Neural crest cell (in vitro differentiated cells): ENCODE data around the gene ADGRV1. TPM values are rescaled to one million over a fixed set of nuclear protein-coding genes. Genes with fewer than 3 reads are reported as not detected.

ENCODE experiments used
- DNase-seq: peaks from one replicate; pipeline ENCODE4 v3.0.0; 2021; ENCODE audit warnings: low read depth, mixed read lengths, low spot score
- H3K27ac Mint-ChIP-seq: one replicate; pipeline ENCODE4 v1.8.0; 2021; ENCODE audit warnings: mild to moderate bottlenecking, mixed read lengths; ENCODE audit not compliant: unreplicated experiment
- H3K27me3 Mint-ChIP-seq: 2 replicates; pipeline ENCODE4 v1.8.0; 2021; ENCODE audit warnings: low read depth, mild to moderate bottlenecking, mixed read lengths
- H3K36me3 Mint-ChIP-seq: 2 replicates; pipeline ENCODE4 v1.8.0; 2021; ENCODE audit warnings: low read depth, mild to moderate bottlenecking, mixed read lengths
- H3K4me1 Mint-ChIP-seq: 2 replicates; pipeline ENCODE4 v1.8.0; 2021; ENCODE audit warnings: mixed read lengths
- H3K4me3 Mint-ChIP-seq: one replicate; pipeline ENCODE4 v1.8.0; 2021; ENCODE audit warnings: mild to moderate bottlenecking, mixed read lengths
- H3K9me3 Mint-ChIP-seq: 2 replicates; pipeline ENCODE4 v1.8.0; 2021; ENCODE audit warnings: mixed read lengths
- total RNA-seq: library from RNA; stranded (reverse); gene quantifications from 2 replicates; pipeline ENCODE4 v1.2.1, GENCODE V29; 2021
- TF ChIP-seq, protein P1 (sequence below): fragments of 200-600 bp; sonication (generic); conservative IDR thresholded peaks from 2 replicates; pipeline ENCODE4 v1.5.0; 2021; ENCODE audit warnings: antibody characterized with exemption, mild to moderate bottlenecking

The ADGRV1 gene
- total RNA-seq, 1 donor from 2014 or later: 43.4 TPM

DNA sequence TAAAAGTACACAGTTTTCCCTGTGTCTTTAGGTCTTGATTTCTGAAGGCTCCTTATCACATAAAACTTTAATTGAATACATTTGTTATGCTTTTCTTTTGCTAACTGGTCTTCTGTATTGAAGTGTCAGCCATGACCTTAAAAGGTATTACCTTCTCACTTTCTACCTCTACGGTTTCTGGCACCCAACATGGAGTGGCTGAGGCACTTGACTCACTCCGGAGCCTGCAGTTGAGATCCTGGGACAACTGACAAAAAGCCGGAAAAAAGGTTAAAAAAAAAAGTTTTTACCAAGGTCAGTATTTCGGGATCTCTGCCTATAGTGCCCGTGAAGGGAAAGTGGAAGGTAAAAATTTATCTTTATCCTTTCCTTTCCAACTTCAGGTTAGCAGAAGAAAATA is 627.5 kb downstream of the ADGRV1 start:
- TF ChIP-seq, protein P1, sequence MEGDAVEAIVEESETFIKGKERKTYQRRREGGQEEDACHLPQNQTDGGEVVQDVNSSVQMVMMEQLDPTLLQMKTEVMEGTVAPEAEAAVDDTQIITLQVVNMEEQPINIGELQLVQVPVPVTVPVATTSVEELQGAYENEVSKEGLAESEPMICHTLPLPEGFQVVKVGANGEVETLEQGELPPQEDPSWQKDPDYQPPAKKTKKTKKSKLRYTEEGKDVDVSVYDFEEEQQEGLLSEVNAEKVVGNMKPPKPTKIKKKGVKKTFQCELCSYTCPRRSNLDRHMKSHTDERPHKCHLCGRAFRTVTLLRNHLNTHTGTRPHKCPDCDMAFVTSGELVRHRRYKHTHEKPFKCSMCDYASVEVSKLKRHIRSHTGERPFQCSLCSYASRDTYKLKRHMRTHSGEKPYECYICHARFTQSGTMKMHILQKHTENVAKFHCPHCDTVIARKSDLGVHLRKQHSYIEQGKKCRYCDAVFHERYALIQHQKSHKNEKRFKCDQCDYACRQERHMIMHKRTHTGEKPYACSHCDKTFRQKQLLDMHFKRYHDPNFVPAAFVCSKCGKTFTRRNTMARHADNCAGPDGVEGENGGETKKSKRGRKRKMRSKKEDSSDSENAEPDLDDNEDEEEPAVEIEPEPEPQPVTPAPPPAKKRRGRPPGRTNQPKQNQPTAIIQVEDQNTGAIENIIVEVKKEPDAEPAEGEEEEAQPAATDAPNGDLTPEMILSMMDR: no peak
- peaks cover 6% of the 10 kb centered on the region for H3K4me1 Mint-ChIP-seq
- no peak for DNase-seq
- H3K9me3 Mint-ChIP-seq: no peaks in the 10 kb centered on the region
- no peak overlapping the region for H3K4me3 Mint-ChIP-seq
- H3K27me3 Mint-ChIP-seq: peaks cover 5% of the 10 kb centered on the region
- H3K27ac Mint-ChIP-seq: no peak overlapping the region
- no peaks in the 10 kb centered on the region for H3K36me3 Mint-ChIP-seq

DNA sequence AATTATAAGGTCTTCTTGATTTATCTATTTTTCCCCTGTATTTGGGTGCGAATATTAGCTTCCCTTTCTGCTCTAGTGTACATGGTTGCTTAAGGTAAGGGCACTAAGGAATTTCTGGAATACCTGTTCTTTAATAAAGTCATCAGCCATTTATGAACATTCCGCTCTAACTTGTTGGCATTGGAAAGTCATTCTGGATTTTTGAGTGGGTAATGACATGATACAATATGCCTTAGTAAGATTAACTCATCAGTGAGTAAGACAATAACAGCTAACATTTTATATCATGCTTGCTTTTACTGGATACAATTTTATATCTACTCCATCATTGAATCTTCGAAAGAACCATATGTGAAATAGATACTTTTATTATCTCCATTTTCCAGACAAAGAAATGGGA is 628.4 kb downstream of the ADGRV1 start:
- Mint-ChIP-seq H3K9me3 (no peaks in the 10 kb centered on the region), H3K27me3 (peaks cover 5% of the 10 kb centered on the region), H3K4me3 (no peak overlapping the region), H3K27ac (no peak overlapping the region), H3K36me3 (no peaks in the 10 kb centered on the region), H3K4me1 (peaks cover 6% of the 10 kb centered on the region)
- TF ChIP-seq, protein P1: no peak
- no peak for DNase-seq

DNA sequence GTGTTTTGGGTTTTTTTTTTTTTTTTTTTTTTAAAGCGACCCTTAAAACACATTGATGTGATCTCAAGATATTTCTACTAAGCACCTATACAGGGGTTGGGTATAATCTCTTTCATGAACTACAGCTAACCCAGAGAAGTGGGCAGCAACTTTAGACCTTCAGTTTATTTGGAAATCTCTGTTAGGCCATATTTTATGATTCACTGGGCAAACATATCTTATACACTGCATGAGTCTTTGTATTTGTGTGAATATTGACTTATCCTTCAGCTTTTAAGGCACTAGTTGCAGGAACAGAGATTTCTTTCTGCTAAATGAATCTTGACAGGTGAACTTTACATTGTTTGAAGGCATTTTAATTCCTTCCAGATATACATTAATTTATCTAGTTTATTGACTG is 630.2 kb downstream of the ADGRV1 start:
- H3K4me3 Mint-ChIP-seq: no peak overlapping the region
- H3K36me3 Mint-ChIP-seq: no peaks in the 10 kb centered on the region
- TF ChIP-seq, protein P1: no peak
- peaks cover 5% of the 10 kb centered on the region for H3K27me3 Mint-ChIP-seq
- no peak for DNase-seq
- no peak overlapping the region for H3K27ac Mint-ChIP-seq
- peaks cover 6% of the 10 kb centered on the region for H3K4me1 Mint-ChIP-seq
- no peaks in the 10 kb centered on the region for H3K9me3 Mint-ChIP-seq

DNA sequence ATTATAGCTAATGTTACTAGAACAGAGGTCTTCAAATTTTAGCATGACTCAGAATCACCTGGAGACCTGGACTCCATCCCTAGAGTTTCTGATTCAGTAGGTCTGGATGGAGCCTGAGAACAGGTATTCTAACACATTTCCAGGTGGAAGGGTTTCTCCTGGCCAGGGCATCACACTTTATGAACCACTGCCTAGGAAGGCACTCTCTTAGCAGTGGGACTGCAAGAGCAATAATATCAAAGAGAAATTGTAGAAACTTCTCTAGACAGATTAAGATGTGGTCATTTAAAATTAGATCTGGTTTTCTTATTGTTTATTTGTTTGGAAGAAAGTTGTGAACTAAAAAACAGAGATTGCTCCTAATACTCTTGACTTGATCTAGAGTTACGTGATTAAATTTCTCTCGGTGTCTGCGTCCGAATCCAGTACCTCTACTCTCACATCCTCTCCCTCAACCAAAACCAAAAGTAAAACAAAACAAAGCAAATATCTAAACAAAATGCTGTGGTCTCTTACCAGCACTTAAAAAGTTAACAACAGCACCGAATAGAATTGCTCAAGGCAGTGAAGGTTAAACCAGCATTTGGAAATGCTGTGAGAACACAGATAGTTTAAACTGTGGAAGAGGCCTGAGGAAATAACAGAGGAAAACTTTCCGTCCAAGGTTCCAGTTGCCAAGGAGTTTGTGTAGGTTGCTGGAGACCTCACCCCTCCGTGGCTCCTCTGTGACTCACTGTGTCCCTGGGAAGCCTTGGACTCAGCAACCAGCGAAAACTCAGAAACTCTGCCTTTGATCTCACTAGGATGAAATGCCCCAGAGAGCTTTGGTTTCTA is 631.1 kb downstream of the ADGRV1 start:
- H3K4me1 Mint-ChIP-seq: peaks cover 6% of the 10 kb centered on the region
- TF ChIP-seq, protein P1: no peak
- no peak overlapping the region for H3K27ac Mint-ChIP-seq
- no peaks in the 10 kb centered on the region for H3K36me3 Mint-ChIP-seq
- H3K9me3 Mint-ChIP-seq: no peaks in the 10 kb centered on the region
- H3K4me3 Mint-ChIP-seq: no peak overlapping the region
- no peak for DNase-seq
- peaks cover 5% of the 10 kb centered on the region for H3K27me3 Mint-ChIP-seq

DNA sequence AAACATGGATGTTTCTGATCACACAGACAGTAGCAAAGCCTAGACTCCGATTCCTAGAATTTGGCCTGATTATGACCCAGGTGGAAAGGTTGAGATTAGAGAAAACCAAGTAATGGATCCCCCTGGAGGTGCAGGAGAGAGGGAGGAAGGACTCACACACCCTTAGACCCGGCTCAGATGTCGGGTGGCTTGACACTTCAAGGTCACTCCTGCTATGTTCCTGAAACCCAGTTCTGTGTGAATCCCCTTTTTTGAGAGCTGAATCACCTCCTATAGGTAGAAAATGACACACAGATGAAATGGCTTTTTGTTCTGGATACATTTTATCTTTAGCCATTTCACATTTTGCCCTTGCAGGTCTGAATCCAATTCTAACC is 631.7 kb downstream of the ADGRV1 start:
- Mint-ChIP-seq H3K27me3 (peaks cover 5% of the 10 kb centered on the region), H3K4me3 (no peak overlapping the region), H3K4me1 (peaks cover 6% of the 10 kb centered on the region), H3K27ac (no peak overlapping the region), H3K9me3 (no peaks in the 10 kb centered on the region), H3K36me3 (no peaks in the 10 kb centered on the region)
- TF ChIP-seq, protein P1: no peak
- no peak for DNase-seq
